Hindlimb muscle (tissue), 1 donor: ENCODE measurements around the gene VDAC2. TPM values are rescaled to one million over a fixed set of nuclear protein-coding genes. Genes with fewer than 3 reads are reported as not detected.
"Not testable (repeated sequence)": the region's sequence is repeated elsewhere in the genome, so short reads cannot be mapped to it uniquely, and the experiment has no call there.

Experiments
- DNase-seq: peaks from one replicate; pipeline ENCODE4 v3.0.0-alpha.2; 2013
- polyA plus RNA-seq: library from polyadenylated mRNA; unstranded; fragments of 120-200 nt; gene quantifications from one replicate; pipeline ENCODE4 v1.2.1, GENCODE V29; 2013; ENCODE audit not compliant: insufficient read length

The VDAC2 gene
- polyA plus RNA-seq, 1 donor, result 307 TPM

DNA sequence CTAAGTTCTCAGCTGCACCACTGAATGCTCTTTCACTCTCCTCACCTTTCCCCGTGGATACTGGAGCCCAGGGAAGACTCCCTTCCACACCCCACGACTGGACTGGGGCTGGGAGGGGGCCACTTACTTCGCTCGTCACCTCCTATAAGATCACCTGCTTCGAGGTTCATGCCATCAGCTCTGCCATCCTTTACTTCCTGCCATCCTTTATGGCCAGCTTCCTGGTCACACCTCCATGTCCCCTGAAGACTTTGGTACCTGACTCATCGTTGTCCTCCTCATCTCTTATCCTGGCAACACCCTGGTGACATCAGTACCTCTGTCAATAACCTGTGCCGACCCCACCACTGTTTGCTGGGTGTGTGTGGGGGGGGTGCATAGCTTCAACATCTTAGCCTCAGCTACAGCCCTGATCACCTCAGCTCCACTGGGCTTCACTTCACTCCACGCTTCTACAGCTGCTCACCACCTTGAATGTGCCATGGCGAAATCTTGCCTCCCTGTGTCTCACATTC lies 8.7 kb upstream of the VDAC2 start:
- no peak for DNase-seq

DNA sequence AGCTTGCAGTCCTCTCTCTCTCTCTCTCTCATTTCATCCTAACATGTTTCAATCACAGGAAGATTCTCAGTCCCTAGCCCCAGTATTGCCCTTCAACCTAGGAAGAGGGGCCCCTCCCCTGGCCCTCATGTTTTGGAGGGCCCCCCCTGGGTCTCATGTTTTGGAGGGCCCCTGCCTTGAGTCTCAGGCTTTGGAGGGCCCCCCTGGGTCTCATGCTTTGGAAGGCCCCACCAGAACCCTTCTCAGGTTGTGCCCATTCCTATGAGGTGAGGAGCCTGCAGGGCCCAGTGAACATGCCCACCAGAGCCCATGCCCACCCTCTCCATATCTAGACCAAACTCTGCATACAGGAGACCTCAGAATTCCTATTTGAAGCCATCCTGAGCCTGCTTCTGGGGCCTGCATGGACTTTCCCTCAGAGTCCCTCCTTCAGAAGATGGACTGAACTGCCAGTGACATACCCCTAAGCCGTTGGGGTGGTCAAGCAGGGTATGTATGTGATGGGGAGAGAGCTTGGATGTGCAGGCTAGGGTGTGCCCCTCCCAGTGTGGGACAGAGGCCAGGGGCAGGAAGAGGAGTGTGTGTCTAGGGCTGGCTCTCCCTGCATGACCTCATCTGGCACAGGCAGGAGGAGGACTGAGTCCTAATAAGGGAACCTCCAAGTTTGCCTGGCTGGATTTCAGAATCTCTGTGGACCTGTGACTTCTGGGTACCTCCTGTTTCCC lies 8.1 kb upstream of the VDAC2 start:
- DNase-seq, result no peak

DNA sequence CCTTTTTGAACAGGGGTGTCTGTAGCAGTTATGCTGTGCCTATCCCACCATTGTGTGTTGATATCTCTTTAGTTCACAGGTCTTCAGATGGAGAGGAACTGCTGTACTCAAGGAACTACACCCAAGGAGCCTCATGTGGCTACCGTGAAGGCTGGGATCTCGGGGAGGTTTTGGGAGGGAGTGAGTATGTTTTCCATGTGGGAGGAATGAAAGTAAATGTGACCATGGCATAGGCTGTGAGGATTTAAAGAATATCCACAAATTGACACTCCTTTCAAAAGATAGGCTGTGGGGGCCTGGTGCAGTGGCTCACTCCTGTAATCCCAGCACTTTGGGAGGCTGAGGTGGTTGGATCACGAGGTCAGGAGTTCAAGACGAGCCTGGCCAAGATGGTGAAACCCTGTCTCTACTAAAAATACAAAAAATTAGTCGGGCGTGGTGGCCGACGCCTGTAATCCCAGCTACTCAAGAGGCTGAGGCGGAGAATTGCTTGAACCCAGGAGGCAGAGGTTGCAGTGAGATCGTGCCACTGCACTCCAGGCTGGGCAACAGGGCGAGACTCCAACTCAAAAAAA lies 7.5 kb upstream of the VDAC2 start:
- DNase-seq, result not testable (repeated sequence)

DNA sequence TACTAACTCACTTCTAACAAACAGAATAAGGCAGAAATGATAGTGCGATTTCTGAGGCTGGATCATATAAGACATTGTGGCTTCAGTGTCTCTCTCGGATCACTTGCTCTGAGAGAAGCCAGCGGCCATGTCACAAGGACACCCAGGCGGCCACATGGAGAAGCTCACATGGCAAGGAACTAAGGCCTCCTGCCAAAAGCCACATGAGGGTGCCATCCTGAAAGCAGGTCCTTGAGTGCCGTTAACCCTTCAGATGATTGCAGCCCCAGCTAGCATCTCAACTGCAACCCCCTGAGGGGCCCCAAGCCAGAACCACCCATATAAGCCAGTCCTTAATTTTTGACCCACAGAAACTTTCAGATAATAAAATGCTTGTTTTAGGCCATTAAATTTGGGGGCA lies 6.9 kb upstream of the VDAC2 start:
- no peak for DNase-seq

DNA sequence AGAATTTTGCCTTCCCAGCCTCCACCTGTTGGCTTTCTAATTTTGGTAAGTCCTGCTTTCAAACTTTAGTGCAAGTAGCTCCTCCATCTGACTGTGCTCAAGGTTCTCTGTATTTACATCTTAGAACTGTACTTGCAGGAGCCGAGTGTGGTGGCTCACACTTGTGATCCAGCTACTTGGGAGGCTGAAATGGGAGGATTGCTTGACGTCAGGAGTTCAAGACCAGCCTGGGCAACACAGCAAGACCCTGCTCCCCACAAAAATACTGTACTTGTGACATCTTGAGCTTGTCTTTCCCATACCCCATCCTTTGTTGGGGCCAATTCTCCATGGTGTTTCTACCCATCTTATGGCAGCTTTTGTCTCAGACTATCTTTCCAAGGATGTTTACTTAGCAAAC lies 4.7 kb upstream of the VDAC2 start:
- no peak for DNase-seq

DNA sequence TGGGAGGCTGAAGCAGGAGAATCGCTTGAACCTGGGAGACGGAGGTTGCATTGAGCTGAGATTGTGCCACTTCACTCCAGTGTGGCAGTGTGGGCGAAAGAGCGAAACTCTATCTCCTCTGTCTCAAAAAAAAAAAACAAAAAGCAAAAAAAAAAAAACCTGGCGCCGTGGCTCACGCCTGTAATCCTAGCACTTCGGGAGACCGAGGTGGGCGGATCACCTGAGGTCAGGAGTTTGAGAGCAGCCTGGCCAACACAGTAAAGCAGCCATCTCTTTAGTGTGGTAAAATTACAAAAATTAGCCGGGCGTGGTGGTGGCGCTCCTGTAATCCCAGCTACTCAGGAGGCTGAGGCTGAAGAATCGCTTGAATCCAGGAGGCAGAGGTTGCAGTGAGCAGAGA lies 4.0 kb upstream of the VDAC2 start:
- DNase-seq, result not testable (repeated sequence)

DNA sequence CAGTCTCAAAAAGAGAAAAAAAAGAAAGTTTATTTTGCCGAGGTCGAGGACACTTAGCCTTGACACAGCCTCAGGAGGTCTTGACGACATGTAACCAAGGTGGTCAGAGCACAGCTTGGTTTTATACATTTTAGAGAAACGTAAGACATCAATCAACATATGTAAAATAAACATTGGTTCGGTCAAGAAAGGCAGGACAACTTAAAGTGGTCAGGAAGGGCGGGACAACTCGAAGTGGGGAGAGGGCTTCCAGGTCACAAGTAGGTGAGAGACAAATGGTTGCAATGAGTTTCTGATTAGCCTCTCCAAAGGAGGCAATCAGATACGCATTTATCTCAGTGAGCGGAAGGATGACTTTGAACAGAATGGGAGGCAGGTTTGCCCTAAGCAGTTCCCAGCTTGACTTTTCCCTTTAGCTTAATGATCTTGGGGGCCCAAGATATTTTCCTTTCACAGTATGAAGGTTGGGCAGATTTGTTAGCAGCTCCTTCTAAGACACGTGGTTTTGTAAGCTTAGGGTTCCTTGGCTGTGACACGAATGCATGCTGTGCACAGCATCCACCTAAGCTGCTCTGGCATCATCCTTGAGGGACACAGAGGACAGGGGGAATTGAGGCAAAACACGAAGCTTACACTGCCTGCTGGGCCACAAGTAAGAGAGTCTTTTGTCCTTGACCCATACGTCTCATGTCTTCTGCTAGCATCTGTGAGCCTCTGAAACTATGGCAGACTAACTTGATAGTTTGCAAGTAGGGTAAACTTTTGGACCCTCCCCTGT lies 3.3 kb upstream of the VDAC2 start:
- DNase-seq, result no peak

DNA sequence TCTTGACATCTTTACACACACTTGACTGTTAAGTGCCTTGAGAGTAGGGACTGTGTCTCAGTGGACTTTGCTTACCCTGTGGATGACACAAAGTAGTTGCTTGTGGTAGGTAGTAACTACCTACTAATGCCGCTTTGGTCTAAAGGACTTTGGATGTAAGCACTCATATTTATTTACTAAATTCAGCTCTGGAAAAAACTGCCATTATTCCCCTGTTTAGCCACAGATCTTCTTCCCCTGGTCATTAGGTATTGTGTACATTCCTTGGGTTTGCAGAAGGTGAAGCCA lies 2.8 kb upstream of the VDAC2 start:
- no peak for DNase-seq

DNA sequence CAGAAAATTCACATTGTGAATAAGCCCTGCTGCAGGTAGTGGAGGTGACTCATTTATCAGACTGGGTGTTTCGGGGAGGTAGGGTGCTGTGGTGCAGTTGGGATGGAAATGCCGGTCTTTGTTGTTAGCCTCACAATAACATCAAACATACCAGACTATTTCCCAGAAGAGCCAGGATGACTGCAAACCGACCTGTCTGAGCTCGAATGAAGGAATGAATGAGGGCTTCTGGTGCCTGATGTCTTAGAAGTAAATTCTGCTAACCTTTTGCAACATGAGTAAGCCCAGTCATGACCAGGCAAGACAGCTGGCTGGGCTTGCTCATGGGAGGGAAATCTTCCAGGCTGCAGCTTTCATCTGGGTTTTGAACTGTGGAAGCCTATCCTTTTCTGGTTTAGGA lies 2.4 kb upstream of the VDAC2 start:
- DNase-seq, result no peak

DNA sequence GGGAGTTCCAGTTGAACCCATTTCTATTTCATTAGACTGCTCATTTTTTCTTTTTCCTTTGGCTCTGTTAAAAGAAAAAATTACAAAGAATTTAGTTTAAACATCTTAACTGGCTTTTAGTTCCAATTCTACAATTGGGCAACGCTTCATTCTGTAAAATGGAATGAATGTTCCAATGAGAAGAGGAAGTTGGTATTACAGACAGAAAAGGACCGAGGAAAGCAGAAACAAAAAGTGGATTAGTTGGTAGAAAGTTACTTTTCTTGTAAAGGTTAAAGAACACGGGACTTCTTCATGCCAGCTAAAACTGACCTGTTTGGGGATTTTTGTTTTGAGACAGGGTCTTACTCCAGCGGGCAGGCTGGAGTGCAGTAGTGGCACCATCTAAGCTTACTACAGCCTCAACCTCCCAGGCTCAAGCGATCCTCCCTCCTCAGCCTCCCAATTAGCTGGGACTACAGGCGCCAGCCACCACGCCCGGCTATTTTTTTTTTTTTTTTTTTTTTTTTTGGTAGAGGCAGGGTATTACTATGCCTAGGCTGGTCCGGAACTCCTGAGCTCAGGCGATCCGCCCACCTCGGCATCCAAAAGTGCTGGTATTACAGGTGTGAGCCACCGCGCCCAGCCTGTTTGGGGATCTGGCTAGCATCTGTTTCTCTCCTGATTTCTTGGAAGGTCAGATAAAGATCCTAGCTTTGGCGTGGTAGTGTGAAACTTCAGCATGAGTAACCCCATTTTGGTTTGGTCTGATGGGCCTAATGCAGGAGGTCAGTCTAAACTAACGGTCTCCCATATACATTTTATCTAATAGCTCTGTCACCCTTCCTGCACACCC lies 1.3 kb upstream of the VDAC2 start:
- DNase-seq, result no peak

DNA sequence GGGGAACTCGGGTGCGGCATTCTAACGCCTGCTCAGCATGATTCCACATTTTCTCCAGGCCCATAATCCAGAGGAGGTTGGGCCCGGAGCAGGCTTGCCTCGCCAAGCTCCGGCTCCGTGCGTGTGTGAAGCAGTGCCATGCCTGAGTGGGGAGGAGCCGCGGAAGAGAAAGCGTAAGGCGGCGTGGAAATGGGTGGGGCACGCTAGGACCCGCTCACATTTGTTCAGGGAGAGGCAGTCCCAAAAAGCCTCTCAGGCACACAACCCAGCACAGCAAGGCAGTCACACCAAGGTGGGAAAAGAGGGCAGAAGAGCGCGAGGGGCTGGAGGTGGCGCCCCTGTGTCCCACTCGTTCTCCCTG lies 695 bp upstream of the VDAC2 start:
- DNase-seq, result peak; percentile 87

DNA sequence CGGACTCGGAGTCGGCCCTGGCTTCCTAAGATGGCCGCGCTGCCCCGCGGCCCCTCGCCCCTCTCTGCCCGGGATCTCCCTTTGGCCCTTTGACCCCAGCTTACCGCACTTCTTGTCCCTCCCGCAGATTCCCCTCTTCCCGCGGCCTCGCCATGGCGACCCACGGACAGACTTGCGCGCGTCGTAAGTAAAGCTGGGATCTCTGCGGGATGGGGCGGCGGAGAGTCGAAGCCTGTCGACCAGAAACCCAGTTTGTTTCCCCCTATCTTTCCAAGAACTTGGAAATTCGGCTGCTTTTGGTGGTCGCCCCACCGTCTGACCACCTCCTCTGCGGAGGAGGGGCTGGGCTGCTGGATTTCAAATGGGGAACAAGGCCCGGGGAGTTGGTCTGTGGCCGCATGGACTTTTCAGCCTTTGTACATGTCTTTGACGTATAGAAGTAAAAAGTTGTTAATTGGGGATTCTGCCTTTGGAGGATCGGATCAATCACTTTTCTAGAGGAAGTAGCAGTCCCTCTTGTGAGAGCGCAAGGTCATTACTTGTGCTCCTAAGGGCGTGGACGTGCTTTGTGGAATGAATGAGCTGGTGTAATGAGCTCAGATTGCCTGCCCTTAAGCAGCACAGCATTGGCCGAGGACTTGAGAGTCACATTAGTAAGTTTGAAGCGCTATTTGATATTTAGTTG lies 553 bp downstream of the VDAC2 start:
- no peak for DNase-seq

DNA sequence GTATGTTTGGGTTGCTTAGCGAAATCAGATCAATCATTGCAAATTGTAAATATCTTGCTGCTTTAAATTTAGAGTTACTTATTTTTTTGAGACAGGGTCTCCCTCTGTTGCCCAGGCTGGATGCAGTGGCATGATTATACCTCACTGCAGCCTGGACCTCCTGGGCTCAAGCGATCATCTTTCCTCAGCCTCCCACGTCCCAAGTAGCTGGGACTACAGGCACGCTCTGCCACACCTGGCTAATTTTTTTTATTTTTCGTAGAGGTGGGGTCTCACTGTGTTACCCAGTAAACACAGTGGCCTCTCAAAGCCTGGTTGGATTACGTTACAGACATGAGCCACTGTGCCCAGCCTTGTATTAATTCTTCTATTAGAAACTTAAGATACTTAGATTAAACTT lies 1.7 kb downstream of the VDAC2 start:
- DNase-seq, result no peak

DNA sequence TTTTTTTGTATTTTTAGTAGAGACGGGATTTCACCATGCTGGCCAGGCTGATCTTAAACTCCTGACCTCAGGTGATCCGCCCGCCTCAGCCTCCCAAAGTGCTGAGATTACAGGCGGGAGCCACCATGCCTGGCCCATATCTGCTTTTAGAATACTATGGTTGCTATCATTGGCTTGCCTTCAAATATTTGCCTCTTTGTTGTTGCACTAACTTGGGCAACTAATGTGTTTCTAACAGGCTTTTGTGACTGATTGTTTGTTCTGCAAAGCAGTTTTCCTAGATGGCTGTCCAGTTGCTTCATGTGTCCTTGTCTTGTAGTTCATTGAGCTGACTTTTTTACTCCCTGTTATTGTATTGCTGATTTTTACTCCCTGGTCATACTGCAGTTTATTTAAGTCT lies 9.7 kb downstream of the VDAC2 start:
- DNase-seq, result no peak

DNA sequence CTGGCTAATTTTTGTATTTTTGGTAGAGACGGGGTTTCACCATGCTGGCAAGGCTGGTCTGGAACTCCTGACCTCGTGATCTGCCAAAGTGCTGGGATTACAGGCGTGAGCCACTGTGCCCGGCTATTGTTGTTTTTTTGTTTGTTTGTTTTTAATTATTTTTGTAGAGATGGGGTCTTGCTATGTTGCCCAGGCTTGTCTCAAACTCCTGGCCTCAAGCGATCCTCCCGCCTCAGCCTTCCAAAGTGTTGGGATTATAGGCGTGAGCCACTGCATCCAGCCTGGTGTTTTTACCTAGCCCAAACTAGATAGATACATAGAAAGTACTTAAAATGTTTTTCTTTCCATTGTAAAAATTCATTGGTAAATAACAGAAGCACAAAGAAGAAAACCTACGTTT lies 10.9 kb downstream of the VDAC2 start:
- not testable (repeated sequence) for DNase-seq

DNA sequence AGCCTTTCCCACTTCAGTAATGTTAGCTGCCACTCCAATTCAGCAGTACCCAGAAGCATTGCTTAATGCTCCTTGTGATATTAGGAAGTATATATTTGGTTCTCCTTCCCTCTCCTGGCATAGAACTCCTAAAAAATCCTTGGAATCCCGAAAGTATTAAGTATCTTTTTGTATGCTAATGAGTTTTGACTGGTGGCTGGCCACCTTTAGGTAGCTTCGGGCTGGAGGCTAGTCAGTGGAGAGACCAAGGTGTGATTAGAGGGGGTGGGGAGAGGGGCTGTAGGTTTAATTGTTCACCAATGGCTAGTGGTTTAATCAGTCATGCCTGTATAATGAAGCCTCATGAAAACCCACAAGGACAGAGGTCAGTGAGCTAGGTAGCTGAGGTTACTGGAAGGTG lies 12.9 kb downstream of the VDAC2 start:
- DNase-seq, result no peak

DNA sequence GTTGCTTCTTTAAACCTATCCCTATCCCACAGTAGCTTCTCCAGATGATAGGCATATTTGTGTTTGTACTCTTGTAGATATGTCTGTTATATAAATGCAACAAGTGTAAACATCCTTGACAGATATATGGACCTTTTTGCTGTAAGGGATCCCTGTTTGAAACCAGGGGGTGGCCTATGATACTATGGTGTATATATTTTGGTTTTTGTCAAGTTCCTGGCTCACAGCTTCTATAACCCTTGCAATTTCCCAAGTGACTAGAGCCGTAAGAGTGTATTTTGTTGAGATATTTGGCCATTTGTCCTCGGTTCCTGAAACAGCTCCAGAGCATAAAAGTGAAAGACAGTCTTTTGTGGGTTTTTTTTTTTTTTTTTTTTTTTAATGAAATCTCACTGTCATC lies 15.5 kb downstream of the VDAC2 start:
- DNase-seq, result no peak

DNA sequence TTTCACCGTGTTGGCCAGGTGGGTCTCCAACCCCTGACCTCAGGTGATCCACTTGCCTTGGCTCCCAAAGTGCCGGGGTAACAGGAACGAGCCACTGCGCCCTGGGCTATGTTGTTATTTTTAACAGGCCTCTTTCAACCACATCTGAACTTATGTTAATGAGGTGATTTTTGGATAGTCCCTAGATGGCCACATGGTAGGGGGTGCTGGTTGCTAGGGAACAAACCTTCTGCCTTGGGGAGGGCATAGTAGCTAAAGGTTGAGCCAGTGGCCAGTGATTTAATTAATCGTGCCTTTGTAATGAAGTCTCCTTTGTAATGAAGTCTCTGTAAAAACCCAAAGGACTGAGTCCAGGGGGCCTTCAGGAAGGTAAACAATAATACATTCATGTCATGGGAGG lies 16.1 kb downstream of the VDAC2 start:
- DNase-seq, result no peak

DNA sequence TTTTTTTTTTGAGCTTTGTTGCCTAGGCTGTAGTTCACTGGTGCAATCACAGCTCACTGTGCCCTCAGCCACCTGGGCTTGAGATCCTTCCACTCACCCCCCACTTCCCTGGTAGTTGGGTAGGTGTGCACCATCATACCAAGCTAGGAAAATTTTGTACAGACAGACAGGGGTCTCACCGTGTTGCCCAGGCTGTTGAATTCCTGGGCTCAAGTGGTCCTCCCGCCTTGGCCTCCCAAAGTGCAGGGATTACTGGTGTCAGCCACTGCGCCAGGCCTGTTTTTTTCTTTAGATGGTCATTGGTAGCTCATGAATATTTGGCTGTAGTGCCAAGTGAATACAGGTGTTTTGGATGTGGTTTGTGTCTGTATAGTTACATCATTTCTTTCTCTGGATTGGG lies 17.7 kb downstream of the VDAC2 start:
- DNase-seq, result no peak

DNA sequence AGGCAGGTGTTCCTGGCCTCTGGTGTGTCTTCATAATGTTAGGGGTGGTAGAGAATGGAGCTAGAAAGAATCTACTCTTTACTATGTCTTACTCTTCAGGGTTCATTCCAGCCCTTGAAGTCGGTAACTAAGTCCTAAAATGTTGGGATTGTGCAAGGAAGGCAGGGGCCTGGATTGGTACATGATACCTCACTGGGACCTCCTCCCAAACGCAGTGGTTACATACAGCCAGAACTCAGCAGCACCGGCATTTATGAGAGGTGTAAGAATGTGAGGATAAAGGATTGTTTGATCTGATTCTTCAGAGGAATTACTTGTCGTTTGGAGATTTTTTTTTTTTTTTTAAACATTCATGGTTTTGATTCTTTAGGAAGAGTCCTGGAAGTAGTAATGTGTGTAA lies 18.2 kb downstream of the VDAC2 start:
- no peak for DNase-seq

DNA sequence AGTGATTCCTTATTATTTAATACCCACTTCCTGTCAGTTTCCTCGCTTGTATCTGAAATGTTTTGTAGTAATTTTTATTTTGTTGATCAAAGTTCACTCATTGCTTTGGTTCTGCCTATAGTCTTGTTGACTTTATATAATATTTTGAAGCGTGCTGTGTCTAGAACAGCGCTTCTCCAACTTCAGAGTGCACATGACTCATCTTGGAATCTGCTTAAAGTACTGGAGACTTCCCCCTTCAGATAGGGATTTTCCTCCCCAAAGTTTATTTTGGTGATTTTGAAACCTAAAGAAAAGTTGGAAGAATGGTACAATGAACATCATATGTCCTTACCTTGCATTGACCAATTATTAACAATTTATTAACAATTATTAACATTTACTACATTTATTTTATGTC lies 19.4 kb downstream of the VDAC2 start:
- no peak for DNase-seq

DNA sequence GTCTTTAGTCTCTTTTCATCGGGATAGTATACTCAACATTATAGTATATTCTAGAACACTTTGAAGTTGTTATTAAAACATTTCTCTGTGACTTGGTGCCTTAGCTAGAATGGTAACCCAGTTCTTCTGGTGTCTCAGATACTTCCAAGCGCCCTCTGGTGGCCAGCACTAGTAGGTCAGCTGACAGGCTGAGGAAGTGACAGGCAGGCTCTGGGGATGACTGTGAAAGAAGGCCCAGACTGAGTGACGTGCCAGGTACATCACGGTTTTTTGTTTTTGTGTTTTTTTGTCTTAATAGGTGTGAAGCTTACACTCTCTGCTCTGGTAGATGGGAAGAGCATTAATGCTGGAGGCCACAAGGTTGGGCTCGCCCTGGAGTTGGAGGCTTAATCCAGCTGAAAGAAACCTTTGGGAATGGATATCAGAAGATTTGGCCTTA lies 20.0 kb downstream of the VDAC2 start:
- DNase-seq, result peak; percentile 77
